Hepatocyte (in vitro differentiated cells): Measurements from ENCODE around the gene COL11A2.

ENCODE experiments used
- CTCF ChIP-seq: fragments of 200-600 bp; sonication (generic); IDR thresholded peaks from 2 replicates; pipeline ENCODE4 v1.5.1; 2016; ENCODE audit warnings: antibody characterized with exemption, mild to moderate bottlenecking; ENCODE audit not compliant: poor library complexity
- EZH2 ChIP-seq: fragments of 200-600 bp; sonication (generic); IDR thresholded peaks from 2 replicates; pipeline ENCODE4 v1.6.1; 2016; ENCODE audit warnings: antibody characterized with exemption, mild to moderate bottlenecking, borderline replicate concordance
- EZH2phosphoT487 ChIP-seq: fragments of 200-600 bp; sonication (generic); IDR thresholded peaks from one replicate; pipeline ENCODE4 v1.6.1; 2018; ENCODE audit warnings: antibody characterized with exemption, mild to moderate bottlenecking, low read depth, moderate library complexity; ENCODE audit not compliant: unreplicated experiment, severe bottlenecking

- no peak for TF ChIP-seq CTCF
- no peak for TF ChIP-seq EZH2
- TF ChIP-seq EZH2phosphoT487: no peak
These were observed 15.4 kb downstream of the COL11A2 start for GRCh38 chr6:33176906-33177305.
